ENCODE results near the gene THBS3. TPM values are rescaled to one million over a fixed set of nuclear protein-coding genes. Genes with fewer than 3 reads are reported as not detected.
A peak's percentile ranks its signal among the peaks of the same experiment; 100 is the strongest.

Gene THBS3
- total and polyA plus RNA-seq, 4 donors: 11.4 to 33.1 (median 24.4) TPM

DNA sequence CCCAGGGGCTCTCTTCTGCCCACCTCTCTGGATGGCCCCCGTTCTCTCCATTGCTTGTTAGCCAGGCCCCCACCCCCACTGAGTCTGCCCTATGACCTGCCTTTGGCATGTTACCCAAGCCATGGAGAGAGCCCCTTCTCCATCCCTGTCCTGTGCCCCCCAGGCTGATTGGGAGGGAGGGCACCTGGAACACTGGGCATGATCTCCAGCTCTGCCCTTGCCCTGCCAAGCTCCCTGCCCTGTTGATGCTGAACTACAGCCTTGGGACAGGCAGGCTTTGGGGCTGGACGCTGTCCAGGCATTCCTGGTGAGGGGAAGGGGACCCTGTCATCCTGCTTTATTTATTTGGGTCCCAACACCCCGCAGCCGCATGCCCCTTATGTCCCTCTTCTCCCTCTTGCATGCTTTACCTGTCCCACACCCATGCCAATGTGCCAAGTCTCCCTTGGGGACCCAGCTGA, 23.3 kb downstream of the THBS3 start:
- ATAC-seq (ENCODE audit: insufficient read depth, low FRiP score): no peak
- peak overlapping the region in 1 of 2 donors; percentile 69 for H3K27ac ChIP-seq (ENCODE audit: low read depth in 1 of 2, low read length in 1 of 2)

DNA sequence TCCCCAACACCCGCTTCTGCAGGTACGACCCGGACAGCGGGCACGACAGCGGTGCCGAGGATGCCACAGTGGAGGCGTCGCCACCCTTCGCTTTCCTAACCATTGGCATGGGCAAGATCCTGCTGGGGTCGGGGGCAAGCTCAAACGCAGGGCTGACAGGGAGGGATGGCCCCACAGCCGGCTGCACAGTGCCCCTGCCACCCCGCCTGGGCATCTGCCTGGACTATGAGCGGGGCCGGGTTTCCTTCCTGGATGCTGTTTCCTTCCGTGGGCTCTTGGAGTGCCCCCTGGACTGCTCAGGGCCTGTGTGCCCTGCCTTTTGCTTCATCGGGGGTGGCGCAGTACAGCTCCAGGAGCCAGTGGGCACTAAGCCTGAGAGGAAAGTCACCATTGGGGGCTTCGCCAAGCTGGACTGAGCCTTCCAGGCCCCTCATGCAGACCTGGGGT, 23.9 kb downstream of the THBS3 start:
- DNase-seq (no peak), ATAC-seq (ENCODE audit: insufficient read depth, low FRiP score) (no peak)
- H3K27me3 ChIP-seq (ENCODE audit: control insufficient read depth in 3 of 3, insufficient read depth in 3 of 3, low read length in 2 of 3): no peaks in the 10 kb centered on the region
- H3K36me3 ChIP-seq (ENCODE audit: control insufficient read depth in 4 of 4, insufficient read depth in 4 of 4, low read length in 4 of 4): no peaks in the 10 kb centered on the region
- peaks cover 0 to 12% (median 5%) of the 10 kb centered on the region in 5 donors for H3K4me1 ChIP-seq (ENCODE audit: control insufficient read depth in 5 of 5, insufficient read depth in 5 of 5, low read length in 5 of 5)
- 79 to 85% methylated on average over 20 of the region's 20 CpGs for WGBS, 2 donors
- no peak overlapping the region for H3K4me3 ChIP-seq
- TF ChIP-seq, protein P1, sequence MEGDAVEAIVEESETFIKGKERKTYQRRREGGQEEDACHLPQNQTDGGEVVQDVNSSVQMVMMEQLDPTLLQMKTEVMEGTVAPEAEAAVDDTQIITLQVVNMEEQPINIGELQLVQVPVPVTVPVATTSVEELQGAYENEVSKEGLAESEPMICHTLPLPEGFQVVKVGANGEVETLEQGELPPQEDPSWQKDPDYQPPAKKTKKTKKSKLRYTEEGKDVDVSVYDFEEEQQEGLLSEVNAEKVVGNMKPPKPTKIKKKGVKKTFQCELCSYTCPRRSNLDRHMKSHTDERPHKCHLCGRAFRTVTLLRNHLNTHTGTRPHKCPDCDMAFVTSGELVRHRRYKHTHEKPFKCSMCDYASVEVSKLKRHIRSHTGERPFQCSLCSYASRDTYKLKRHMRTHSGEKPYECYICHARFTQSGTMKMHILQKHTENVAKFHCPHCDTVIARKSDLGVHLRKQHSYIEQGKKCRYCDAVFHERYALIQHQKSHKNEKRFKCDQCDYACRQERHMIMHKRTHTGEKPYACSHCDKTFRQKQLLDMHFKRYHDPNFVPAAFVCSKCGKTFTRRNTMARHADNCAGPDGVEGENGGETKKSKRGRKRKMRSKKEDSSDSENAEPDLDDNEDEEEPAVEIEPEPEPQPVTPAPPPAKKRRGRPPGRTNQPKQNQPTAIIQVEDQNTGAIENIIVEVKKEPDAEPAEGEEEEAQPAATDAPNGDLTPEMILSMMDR (IDR thresholded peaks at IDR 0.05; ENCODE audit: control extremely low read depth, extremely low read depth): no peak
- H3K9me3 ChIP-seq (ENCODE audit: control insufficient read depth in 4 of 4, insufficient read depth in 3 of 4, low read length in 3 of 4): peaks cover 0 to 2% (median 0%) of the 10 kb centered on the region in 4 donors
- no peak overlapping the region for H3K27ac ChIP-seq (ENCODE audit: low read depth in 1 of 2, low read length in 1 of 2)
- H3K9ac ChIP-seq (ENCODE audit: insufficient read depth in 1 of 2, low read length in 2 of 2): no peak overlapping the region

More for the DNA sequence above, 23.3 kb downstream of the THBS3 start:
- WGBS, 2 donors: 83 to 91% methylated on average over 4 of the region's 4 CpGs
- peaks cover 0 to 12% (median 5%) of the 10 kb centered on the region in 5 donors for H3K4me1 ChIP-seq (ENCODE audit: control insufficient read depth in 5 of 5, insufficient read depth in 5 of 5, low read length in 5 of 5)
- no peaks in the 10 kb centered on the region for H3K27me3 ChIP-seq (ENCODE audit: control insufficient read depth in 3 of 3, insufficient read depth in 3 of 3, low read length in 2 of 3)
- H3K9ac ChIP-seq (ENCODE audit: insufficient read depth in 1 of 2, low read length in 2 of 2): no peak overlapping the region
- H3K36me3 ChIP-seq (ENCODE audit: control insufficient read depth in 4 of 4, insufficient read depth in 4 of 4, low read length in 4 of 4): no peaks in the 10 kb centered on the region
- H3K9me3 ChIP-seq (ENCODE audit: control insufficient read depth in 4 of 4, insufficient read depth in 3 of 4, low read length in 3 of 4): peaks cover 0 to 2% (median 0%) of the 10 kb centered on the region in 4 donors
- no peak overlapping the region for H3K4me3 ChIP-seq
- TF ChIP-seq, protein P1 (IDR thresholded peaks at IDR 0.05; ENCODE audit: control extremely low read depth, extremely low read depth): no peak
- no peak for DNase-seq

DNA sequence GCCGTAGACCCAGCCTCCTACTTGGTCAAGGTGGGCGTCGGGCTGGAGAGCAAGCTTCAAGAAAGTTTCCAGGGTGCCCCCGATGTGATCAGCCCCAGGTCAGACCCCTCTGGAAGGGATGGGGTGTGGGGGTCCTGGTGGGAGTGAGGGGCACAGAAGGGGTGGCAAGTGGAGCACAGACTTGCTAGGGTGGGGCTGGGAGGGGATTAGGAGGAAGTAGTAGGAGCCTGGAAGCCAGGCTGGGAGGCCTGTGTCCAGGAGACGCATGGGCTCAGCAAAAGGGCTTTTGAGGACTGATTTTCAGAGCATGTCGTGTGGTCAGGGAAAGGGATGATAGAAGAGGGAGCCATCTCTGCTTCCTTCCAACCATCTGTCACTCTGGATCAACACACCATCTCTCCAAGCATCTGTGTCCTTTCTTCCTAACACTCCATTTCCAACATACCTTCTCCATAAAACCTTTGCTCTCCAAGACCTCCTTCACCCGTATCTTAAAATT, 25.6 kb downstream of the THBS3 start:
- Histone ChIP-seq H3K36me3 (ENCODE audit: control insufficient read depth in 4 of 4, insufficient read depth in 4 of 4, low read length in 4 of 4) (no peaks in the 10 kb centered on the region), H3K4me3 (no peak overlapping the region), H3K4me1 (ENCODE audit: control insufficient read depth in 5 of 5, insufficient read depth in 5 of 5, low read length in 5 of 5) (peaks cover 0 to 15% (median 5%) of the 10 kb centered on the region in 5 donors), H3K27ac (ENCODE audit: low read depth in 1 of 2, low read length in 1 of 2) (peak overlapping the region in 1 of 2 donors; percentile 42), H3K9ac (ENCODE audit: insufficient read depth in 1 of 2, low read length in 2 of 2) (no peak overlapping the region), H3K9me3 (ENCODE audit: control insufficient read depth in 4 of 4, insufficient read depth in 3 of 4, low read length in 3 of 4) (peaks cover 0 to 2% (median 0%) of the 10 kb centered on the region in 4 donors), H3K27me3 (ENCODE audit: control insufficient read depth in 3 of 3, insufficient read depth in 3 of 3, low read length in 2 of 3) (no peaks in the 10 kb centered on the region)
- TF ChIP-seq, protein P1 (IDR thresholded peaks at IDR 0.05; ENCODE audit: control extremely low read depth, extremely low read depth): no peak
- WGBS, 2 donors: 86 to 88% methylated on average over 7 of the region's 7 CpGs
- no peak for ATAC-seq (ENCODE audit: insufficient read depth, low FRiP score)
- no peak for DNase-seq
